Measurements from ENCODE around the gene PDX1. TPM values are rescaled to one million over a fixed set of nuclear protein-coding genes. Genes with fewer than 3 reads are reported as not detected.

The PDX1 gene
- total RNA-seq, 1 donor from 2014 or later, result not detected

DNA sequence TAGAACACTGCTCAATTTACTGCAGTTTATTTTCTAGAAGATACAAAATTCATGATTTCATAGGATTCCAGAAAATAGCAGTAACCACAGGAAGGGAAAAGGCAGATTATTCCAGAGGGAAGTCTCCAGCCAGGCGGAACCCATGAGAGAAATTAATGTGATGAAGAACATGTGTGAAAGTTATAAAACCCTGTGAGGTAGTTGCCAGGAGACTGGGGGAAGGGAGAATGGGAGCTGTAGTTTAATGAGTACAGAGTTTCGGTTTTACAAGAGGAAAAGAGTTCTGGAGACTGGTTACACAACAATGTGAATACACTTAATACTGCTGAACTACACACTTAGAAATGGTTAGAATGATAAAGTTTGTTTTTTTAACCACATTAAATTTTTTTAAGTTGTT is 14.2 kb upstream of the PDX1 start:
- H3K36me3 ChIP-seq, result no peaks in the 10 kb centered on the region
- H3K27ac ChIP-seq, result no peak overlapping the region
- H3K9me3 ChIP-seq, result no peaks in the 10 kb centered on the region
- no peaks in the 10 kb centered on the region for H3K4me1 ChIP-seq
- H3K27me3 ChIP-seq, result peaks cover 62% of the 10 kb centered on the region
- no peak overlapping the region for H3K4me3 ChIP-seq
- intact Hi-C loops (cut with DNase I), result no loop called here
- TF ChIP-seq, protein P1, sequence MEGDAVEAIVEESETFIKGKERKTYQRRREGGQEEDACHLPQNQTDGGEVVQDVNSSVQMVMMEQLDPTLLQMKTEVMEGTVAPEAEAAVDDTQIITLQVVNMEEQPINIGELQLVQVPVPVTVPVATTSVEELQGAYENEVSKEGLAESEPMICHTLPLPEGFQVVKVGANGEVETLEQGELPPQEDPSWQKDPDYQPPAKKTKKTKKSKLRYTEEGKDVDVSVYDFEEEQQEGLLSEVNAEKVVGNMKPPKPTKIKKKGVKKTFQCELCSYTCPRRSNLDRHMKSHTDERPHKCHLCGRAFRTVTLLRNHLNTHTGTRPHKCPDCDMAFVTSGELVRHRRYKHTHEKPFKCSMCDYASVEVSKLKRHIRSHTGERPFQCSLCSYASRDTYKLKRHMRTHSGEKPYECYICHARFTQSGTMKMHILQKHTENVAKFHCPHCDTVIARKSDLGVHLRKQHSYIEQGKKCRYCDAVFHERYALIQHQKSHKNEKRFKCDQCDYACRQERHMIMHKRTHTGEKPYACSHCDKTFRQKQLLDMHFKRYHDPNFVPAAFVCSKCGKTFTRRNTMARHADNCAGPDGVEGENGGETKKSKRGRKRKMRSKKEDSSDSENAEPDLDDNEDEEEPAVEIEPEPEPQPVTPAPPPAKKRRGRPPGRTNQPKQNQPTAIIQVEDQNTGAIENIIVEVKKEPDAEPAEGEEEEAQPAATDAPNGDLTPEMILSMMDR (IDR thresholded peaks at IDR 0.05), result no peak
- ATAC-seq, result no peak
- no peak for DNase-seq

DNA sequence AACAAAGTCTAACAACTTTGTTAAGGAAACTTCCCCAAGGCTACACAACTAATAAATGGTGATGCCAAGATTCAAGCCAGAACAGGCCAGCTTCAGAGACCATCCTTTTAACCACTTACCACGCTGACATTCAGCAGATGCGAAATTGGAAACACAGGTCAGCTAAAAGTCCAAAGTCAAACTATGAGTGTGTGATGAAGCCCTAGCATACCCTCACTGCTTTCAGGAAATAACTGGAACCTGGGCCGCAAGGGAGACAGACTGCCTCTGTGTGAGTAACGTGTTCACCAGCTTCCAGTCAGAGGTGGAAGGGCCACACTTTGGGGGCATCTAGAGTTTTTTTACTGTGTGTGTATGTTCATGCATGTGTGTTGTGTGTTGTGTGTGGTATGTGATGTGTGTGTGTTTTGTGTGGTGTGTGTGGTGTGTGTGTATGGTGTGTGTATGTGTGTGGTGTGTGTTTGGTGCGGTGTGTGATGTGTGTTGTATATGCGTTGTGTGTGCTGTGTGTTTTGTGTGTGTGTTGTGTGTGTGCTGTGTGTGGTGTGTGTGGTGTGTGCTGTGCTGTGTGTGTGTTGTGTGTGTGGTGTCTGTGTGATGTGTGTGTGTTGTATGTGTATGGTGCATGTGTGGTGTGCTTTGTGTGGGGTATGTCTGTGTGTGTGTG is 12.5 kb upstream of the PDX1 start:
- H3K27me3 ChIP-seq, result peaks cover 64% of the 10 kb centered on the region
- ATAC-seq (no peak), DNase-seq (no peak)
- H3K4me3 ChIP-seq, result no peak overlapping the region
- H3K9me3 ChIP-seq, result no peaks in the 10 kb centered on the region
- TF ChIP-seq, protein P1 (IDR thresholded peaks at IDR 0.05), result no peak
- no peak overlapping the region for H3K27ac ChIP-seq
- H3K4me1 ChIP-seq, result no peaks in the 10 kb centered on the region
- intact Hi-C loops (cut with DNase I), result no loop called here
- no peaks in the 10 kb centered on the region for H3K36me3 ChIP-seq

DNA sequence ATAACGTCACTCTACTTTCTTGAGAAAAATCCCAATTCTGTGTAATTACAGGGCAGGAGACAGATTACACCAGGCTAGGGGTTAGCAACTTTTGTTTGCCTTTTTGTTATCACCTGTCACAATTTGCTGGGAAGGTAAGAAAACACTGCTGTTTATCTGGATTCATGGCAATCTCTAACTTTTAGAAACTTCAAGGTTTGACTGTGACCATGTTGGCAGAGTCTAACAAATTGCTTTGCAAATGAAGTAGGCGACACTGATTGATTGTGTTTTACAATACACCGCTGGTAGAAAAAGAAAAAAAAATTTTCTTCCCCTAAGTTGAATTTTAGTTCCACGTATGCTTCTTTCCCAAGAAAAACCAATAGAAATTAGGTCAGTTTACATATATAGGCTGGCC is 10.4 kb upstream of the PDX1 start:
- TF ChIP-seq, protein P1 (IDR thresholded peaks at IDR 0.05), result no peak
- Histone ChIP-seq H3K36me3 (no peaks in the 10 kb centered on the region), H3K4me3 (no peak overlapping the region), H3K9me3 (no peaks in the 10 kb centered on the region), H3K4me1 (no peaks in the 10 kb centered on the region), H3K27ac (no peak overlapping the region), H3K27me3 (peaks cover 69% of the 10 kb centered on the region)
- ATAC-seq (no peak), DNase-seq (no peak)
- intact Hi-C loops (cut with DNase I), result no loop called here

DNA sequence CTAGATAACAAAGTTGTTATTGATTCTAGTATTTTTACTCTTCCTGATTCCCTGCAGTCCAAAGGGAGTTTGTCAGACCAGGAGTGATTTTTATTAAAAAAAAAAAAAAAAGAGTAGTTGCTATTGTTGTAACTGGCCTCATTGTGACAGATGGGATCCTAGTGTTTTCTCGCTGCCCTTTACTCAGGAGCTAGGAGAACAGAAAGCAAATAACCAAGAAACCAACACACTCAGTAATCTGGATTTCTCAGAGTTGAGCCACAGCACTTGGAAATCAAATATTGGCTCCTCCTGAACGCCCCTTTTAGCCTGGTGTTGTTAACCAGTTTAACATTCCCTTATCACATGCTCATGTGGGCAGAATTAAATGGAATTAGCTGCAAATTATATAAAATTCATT is 8.3 kb upstream of the PDX1 start:
- no peak overlapping the region for H3K27ac ChIP-seq
- intact Hi-C loops (cut with DNase I), result no loop called here
- peaks cover 83% of the 10 kb centered on the region for H3K27me3 ChIP-seq
- no peaks in the 10 kb centered on the region for H3K9me3 ChIP-seq
- DNase-seq (no peak), ATAC-seq (no peak)
- H3K4me1 ChIP-seq, result no peaks in the 10 kb centered on the region
- no peaks in the 10 kb centered on the region for H3K36me3 ChIP-seq
- TF ChIP-seq, protein P1 (IDR thresholded peaks at IDR 0.05), result no peak
- H3K4me3 ChIP-seq, result no peak overlapping the region

DNA sequence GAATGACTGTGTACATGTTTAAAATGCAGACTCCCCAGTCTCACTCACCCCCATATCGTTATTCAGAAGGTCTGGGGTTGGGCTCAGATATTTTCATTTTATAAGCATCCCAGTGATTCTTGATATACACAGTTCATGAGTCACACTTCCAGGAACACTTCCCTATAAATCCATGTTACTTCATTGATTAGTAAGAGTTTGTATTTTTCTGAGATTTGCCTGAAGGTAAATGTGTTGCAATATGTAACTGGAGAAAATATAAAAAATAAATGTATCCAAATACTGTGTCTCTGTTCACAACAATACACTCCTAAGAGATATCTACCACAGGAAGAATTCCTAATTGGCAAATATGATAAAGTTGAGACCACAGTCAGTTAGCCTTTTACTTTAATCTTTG is 6.6 kb upstream of the PDX1 start:
- TF ChIP-seq, protein P1 (IDR thresholded peaks at IDR 0.05), result no peak
- DNase-seq, result no peak
- no peak overlapping the region for H3K4me3 ChIP-seq
- intact Hi-C loops (cut with DNase I), result no loop called here
- ATAC-seq, result no peak
- H3K4me1 ChIP-seq, result peaks cover 8% of the 10 kb centered on the region
- no peak overlapping the region for H3K27ac ChIP-seq
- H3K27me3 ChIP-seq, result peaks cover 93% of the 10 kb centered on the region
- no peaks in the 10 kb centered on the region for H3K36me3 ChIP-seq
- H3K9me3 ChIP-seq, result no peaks in the 10 kb centered on the region

Measured in upper lobe of right lung (tissue), 1 donor.